Stimulated activated CD4-positive, alpha-beta T cell treated with anti-CD3 and anti-CD28 coated beads, Interleukin-12 subunit alpha, Interleukin-12 subunit beta, amount 100 ng/mL, for 48 hours (primary cell): ENCODE data around the gene CMTR2.

Experiments used
- DNase-seq, 3 donors: peaks; one replicate each; pipeline ENCODE4 v3.0.0-alpha.2; 2020; ENCODE audit warnings: low read depth in 2 of 3, low spot score in 1 of 3

The CMTR2 gene

GRCh38 chr16:71282943-71283342, 6.3 kb downstream of the CMTR2 start:
- no peak for DNase-seq

- DNase-seq: no peak
These were observed 12.4 kb downstream of the CMTR2 start for GRCh38 chr16:71276589-71277334.

GRCh38 chr16:71273384-71273783, 15.8 kb downstream of the CMTR2 start:
- no peak for DNase-seq

GRCh38 chr16:71264299-71264698, 24.9 kb downstream of the CMTR2 start:
- no peak for DNase-seq

GRCh38 chr16:71263582-71263981, 25.6 kb downstream of the CMTR2 start:
- no peak for DNase-seq

GRCh38 chr16:71262391-71262790, 26.8 kb downstream of the CMTR2 start:
- no peak for DNase-seq

- no peak for DNase-seq
These were observed 28.2 kb downstream of the CMTR2 start for GRCh38 chr16:71260995-71261394.

- no peak for DNase-seq
These were observed 30.1 kb downstream of the CMTR2 start for GRCh38 chr16:71259086-71259485.

GRCh38 chr16:71258372-71258771, 30.8 kb downstream of the CMTR2 start:
- DNase-seq: no peak

- no peak for DNase-seq
These were observed 31.4 kb downstream of the CMTR2 start for GRCh38 chr16:71257768-71258167.

GRCh38 chr16:71255721-71256120, 33.5 kb downstream of the CMTR2 start:
- no peak for DNase-seq

- no peak for DNase-seq
These were observed 34.2 kb downstream of the CMTR2 start for GRCh38 chr16:71254832-71255525.

GRCh38 chr16:71250461-71251235, 38.6 kb downstream of the CMTR2 start:
- DNase-seq: no peak

GRCh38 chr16:71249399-71249798, 39.8 kb downstream of the CMTR2 start:
- DNase-seq: no peak

- no peak for DNase-seq
These were observed 41.7 kb downstream of the CMTR2 start for GRCh38 chr16:71247478-71247877.

GRCh38 chr16:71246309-71246708, 42.9 kb downstream of the CMTR2 start:
- no peak for DNase-seq

GRCh38 chr16:71244521-71244920, 44.7 kb downstream of the CMTR2 start:
- DNase-seq: no peak

- no peak for DNase-seq
These were observed 46.6 kb downstream of the CMTR2 start for GRCh38 chr16:71242601-71243000.

- DNase-seq: no peak
These were observed 47.2 kb downstream of the CMTR2 start for GRCh38 chr16:71242036-71242435.
